HepG2 (cell line): ENCODE measurements around the gene CIART. TPM values are rescaled to one million over a fixed set of nuclear protein-coding genes. Genes with fewer than 3 reads are reported as not detected.

Experiments
- CBX5 ChIP-seq: sonication (generic); formaldehyde crosslinking; IDR thresholded peaks from 2 replicates; pipeline ENCODE4 v1.4.0; 2020; ENCODE audit warnings: missing genetic modification reagents, borderline replicate concordance
- CENPX ChIP-seq: sonication (generic); formaldehyde crosslinking; IDR thresholded peaks from 2 replicates; pipeline ENCODE4 v1.9.0; 2021; ENCODE audit warnings: mild to moderate bottlenecking, missing genetic modification reagents, moderate library complexity
- FOXJ3 ChIP-seq: sonication (generic); formaldehyde crosslinking; IDR thresholded peaks from 2 replicates; pipeline ENCODE4 v1.4.0; 2020; ENCODE audit warnings: missing genetic modification reagents, mild to moderate bottlenecking, borderline replicate concordance
- HOXA5 ChIP-seq: sonication (generic); formaldehyde crosslinking; IDR thresholded peaks from 2 replicates; pipeline ENCODE4 v1.4.0; 2020; ENCODE audit warnings: missing genetic modification reagents
- NFE2L2 ChIP-seq: fragments of 150-350 bp; IDR thresholded peaks from 2 replicates; pipeline ENCODE4 v1.6.1; 2014; ENCODE audit warnings: low read length
- SOX6 ChIP-seq, 2 experiments: fragments of 450-650 bp in 1 of 2; sonication (generic) in 1 of 2; formaldehyde crosslinking in 1 of 2; IDR thresholded peaks; 2 replicates each; pipeline versions ENCODE4 v1.4.0 to v1.6.1; 2017 to 2020; ENCODE audit warnings: antibody characterized with exemption in 1 of 2, mild to moderate bottlenecking in 1 of 2, missing genetic modification reagents in 1 of 2
- ZBTB7A ChIP-seq: sonication (generic); formaldehyde crosslinking; IDR thresholded peaks from 2 replicates; pipeline ENCODE4 v1.8.0; 2022; ENCODE audit warnings: mild to moderate bottlenecking, missing genetic modification reagents
- ZNF564 ChIP-seq: sonication (generic); formaldehyde crosslinking; IDR thresholded peaks from 2 replicates; pipeline ENCODE4 v1.8.1; 2023; ENCODE audit warnings: mild to moderate bottlenecking, missing genetic modification reagents
- ZNF7 ChIP-seq: IDR thresholded peaks from 2 replicates; pipeline ENCODE4 v1.6.1; 2016; ENCODE audit warnings: missing biosample characterization, missing genetic modification reagents
- ZNF775 ChIP-seq: sonication (generic); formaldehyde crosslinking; IDR thresholded peaks from 2 replicates; pipeline ENCODE4 v1.4.0; 2020; ENCODE audit warnings: missing genetic modification reagents, mild to moderate bottlenecking, moderate library complexity, borderline replicate concordance
- ZNF790 ChIP-seq: sonication (generic); formaldehyde crosslinking; IDR thresholded peaks from 2 replicates; pipeline ENCODE4 v1.8.0; 2022; ENCODE audit warnings: missing genetic modification reagents, mild to moderate bottlenecking, borderline replicate concordance
- ZNF891 ChIP-seq: sonication (generic); formaldehyde crosslinking; IDR thresholded peaks from 2 replicates; pipeline ENCODE4 v1.5.0; 2020; ENCODE audit warnings: mild to moderate bottlenecking, missing genetic modification reagents
- ZSCAN20 ChIP-seq: sonication (generic); formaldehyde crosslinking; IDR thresholded peaks from 2 replicates; pipeline ENCODE4 v1.4.0; 2020; ENCODE audit warnings: missing genetic modification reagents, mild to moderate bottlenecking, borderline replicate concordance
- polyA plus RNA-seq, 8 experiments: library from polyadenylated mRNA; depleted of rRNA in 3 of 8; stranded (reverse) in 7 of 8; unstranded in 1 of 8; fragments of >200 nt; fragmentation: Illumina TruSeq in 4 of 8; extraction: Trizol in 4 of 8; gene quantifications; 2 replicates each; pipeline versions ENCODE4 v1.2.1 to v1.2.3, GENCODE V29; 2011 to 2016; ENCODE audit warnings: low read depth in 4 of 8, missing spikeins in 1 of 8, mixed read lengths in 1 of 8; ENCODE audit not compliant: insufficient read depth in 1 of 8
- total RNA-seq, 5 experiments: library from RNA; depleted of rRNA; stranded (reverse); fragments of >200 nt; fragmentation: Illumina TruSeq; extraction: Trizol; gene quantifications; 2 replicates each; pipeline ENCODE4 v1.2.3, GENCODE V29; 2016; ENCODE audit warnings: low read depth in 1 of 5
- TF ChIP-seq, protein P1 (sequence below): sonication (generic); formaldehyde crosslinking; IDR thresholded peaks from 2 replicates; pipeline ENCODE4 v1.4.0; 2020; ENCODE audit warnings: missing genetic modification reagents
- TF ChIP-seq, protein P2 (sequence below): sonication (generic); formaldehyde crosslinking; IDR thresholded peaks from 2 replicates; pipeline ENCODE4 v1.5.0; 2020; ENCODE audit warnings: missing genetic modification reagents
- TF ChIP-seq, protein P3 (sequence below): sonication (generic); formaldehyde crosslinking; IDR thresholded peaks from 2 replicates; pipeline ENCODE4 v1.4.0; 2020; ENCODE audit warnings: missing genetic modification reagents, borderline replicate concordance
- TF ChIP-seq, protein P4 (sequence below): sonication (generic); formaldehyde crosslinking; IDR thresholded peaks from 2 replicates; pipeline ENCODE4 v1.4.0; 2020; ENCODE audit warnings: low read depth, mild to moderate bottlenecking, missing genetic modification reagents
- TF ChIP-seq, protein P5 (sequence below): IDR thresholded peaks from 2 replicates; pipeline ENCODE4 v1.6.1; 2012; ENCODE audit warnings: low read length, improper control_type of control experiment

CIART gene
- total and polyA plus RNA-seq, 2 of the 13 experiments (the other 11 are each of a cell fraction or from before 2014, with no cell fraction given): 0.58 TPM; not detected in 1

DNA sequence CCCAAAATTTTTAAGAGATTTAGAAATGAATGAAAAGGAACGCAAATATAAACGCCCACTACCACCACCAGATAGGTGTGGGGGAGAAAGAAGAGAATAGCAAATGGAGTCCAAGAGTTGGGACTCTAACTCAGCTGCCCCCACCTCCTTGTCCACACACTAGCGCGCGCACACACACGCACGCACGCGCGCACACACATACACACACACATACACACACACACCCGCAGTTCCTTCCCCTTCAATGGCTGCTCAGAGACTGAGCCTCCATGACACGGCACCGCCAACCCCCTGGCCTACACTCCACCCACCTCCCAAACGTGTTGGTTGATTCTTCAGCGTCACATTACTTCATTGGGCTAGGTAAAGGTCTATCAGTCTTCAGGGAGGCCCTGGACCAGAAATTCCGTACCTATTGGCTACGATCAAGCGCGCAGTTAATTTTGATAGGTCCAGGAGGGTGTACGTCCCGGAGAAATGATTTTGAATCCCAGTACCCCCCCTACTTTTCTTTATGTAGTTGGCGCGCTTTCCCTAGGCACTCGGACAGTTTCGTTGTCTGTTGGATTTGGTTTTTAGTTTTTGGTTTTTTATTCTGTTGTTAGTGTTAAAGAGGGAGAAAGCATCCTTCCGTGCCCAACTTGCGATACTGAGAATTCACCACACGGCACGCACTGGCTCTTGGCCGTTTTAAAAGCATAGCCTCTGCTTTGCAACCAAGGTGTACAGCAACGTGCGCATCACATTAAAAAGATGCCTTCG lies 46.3 kb upstream of the CIART start, which contains the start of gene ANP32E (continued):
- TF ChIP-seq, protein P1, sequence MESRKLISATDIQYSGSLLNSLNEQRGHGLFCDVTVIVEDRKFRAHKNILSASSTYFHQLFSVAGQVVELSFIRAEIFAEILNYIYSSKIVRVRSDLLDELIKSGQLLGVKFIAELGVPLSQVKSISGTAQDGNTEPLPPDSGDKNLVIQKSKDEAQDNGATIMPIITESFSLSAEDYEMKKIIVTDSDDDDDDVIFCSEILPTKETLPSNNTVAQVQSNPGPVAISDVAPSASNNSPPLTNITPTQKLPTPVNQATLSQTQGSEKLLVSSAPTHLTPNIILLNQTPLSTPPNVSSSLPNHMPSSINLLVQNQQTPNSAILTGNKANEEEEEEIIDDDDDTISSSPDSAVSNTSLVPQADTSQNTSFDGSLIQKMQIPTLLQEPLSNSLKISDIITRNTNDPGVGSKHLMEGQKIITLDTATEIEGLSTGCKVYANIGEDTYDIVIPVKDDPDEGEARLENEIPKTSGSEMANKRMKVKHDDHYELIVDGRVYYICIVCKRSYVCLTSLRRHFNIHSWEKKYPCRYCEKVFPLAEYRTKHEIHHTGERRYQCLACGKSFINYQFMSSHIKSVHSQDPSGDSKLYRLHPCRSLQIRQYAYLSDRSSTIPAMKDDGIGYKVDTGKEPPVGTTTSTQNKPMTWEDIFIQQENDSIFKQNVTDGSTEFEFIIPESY (CRISPR knock-in tag): peak; percentile 36; the same call in 1 of the 2 replicates
- peak; percentile 56; the same call in 1 of the 2 replicates for TF ChIP-seq ZNF891 (CRISPR knock-in tag)
- TF ChIP-seq, protein P2, sequence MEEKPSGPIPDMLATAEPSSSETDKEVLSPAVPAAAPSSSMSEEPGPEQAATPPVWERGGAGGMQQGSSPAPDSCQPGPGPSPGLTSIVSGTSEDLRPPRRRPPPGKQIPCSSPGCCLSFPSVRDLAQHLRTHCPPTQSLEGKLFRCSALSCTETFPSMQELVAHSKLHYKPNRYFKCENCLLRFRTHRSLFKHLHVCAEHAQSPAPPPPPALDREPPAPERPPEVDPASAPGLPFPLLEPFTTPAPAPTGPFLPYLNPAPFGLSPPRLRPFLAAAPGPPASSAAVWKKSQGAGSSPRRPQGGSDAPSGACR (CRISPR knock-in tag): peak; percentile 86; the same call in 1 of the 2 replicates
- TF ChIP-seq, protein P3, sequence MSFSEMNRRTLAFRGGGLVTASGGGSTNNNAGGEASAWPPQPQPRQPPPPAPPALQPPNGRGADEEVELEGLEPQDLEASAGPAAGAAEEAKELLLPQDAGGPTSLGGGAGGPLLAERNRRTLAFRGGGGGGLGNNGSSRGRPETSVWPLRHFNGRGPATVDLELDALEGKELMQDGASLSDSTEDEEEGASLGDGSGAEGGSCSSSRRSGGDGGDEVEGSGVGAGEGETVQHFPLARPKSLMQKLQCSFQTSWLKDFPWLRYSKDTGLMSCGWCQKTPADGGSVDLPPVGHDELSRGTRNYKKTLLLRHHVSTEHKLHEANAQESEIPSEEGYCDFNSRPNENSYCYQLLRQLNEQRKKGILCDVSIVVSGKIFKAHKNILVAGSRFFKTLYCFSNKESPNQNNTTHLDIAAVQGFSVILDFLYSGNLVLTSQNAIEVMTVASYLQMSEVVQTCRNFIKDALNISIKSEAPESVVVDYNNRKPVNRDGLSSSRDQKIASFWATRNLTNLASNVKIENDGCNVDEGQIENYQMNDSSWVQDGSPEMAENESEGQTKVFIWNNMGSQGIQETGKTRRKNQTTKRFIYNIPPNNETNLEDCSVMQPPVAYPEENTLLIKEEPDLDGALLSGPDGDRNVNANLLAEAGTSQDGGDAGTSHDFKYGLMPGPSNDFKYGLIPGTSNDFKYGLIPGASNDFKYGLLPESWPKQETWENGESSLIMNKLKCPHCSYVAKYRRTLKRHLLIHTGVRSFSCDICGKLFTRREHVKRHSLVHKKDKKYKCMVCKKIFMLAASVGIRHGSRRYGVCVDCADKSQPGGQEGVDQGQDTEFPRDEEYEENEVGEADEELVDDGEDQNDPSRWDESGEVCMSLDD (CRISPR knock-in tag): no peak; the same call in 1 of the 2 replicates
- TF ChIP-seq ZNF564 (CRISPR knock-in tag): peak; percentile 79; the same call in 1 of the 2 replicates
- TF ChIP-seq ZSCAN20 (CRISPR knock-in tag): no peak
- TF ChIP-seq NFE2L2: no peak
- TF ChIP-seq, protein P4, sequence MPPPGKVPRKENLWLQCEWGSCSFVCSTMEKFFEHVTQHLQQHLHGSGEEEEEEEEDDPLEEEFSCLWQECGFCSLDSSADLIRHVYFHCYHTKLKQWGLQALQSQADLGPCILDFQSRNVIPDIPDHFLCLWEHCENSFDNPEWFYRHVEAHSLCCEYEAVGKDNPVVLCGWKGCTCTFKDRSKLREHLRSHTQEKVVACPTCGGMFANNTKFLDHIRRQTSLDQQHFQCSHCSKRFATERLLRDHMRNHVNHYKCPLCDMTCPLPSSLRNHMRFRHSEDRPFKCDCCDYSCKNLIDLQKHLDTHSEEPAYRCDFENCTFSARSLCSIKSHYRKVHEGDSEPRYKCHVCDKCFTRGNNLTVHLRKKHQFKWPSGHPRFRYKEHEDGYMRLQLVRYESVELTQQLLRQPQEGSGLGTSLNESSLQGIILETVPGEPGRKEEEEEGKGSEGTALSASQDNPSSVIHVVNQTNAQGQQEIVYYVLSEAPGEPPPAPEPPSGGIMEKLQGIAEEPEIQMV (CRISPR knock-in tag): peak; percentile 76
- TF ChIP-seq CENPX (CRISPR knock-in tag): no peak
- TF ChIP-seq CBX5 (CRISPR knock-in tag): peak; percentile 54; the same call in 1 of the 2 replicates
- TF ChIP-seq HOXA5: peak; percentile 83; the same call in 1 of the 2 replicates
- TF ChIP-seq FOXJ3 (CRISPR knock-in tag): no peak
- TF ChIP-seq, protein P5, sequence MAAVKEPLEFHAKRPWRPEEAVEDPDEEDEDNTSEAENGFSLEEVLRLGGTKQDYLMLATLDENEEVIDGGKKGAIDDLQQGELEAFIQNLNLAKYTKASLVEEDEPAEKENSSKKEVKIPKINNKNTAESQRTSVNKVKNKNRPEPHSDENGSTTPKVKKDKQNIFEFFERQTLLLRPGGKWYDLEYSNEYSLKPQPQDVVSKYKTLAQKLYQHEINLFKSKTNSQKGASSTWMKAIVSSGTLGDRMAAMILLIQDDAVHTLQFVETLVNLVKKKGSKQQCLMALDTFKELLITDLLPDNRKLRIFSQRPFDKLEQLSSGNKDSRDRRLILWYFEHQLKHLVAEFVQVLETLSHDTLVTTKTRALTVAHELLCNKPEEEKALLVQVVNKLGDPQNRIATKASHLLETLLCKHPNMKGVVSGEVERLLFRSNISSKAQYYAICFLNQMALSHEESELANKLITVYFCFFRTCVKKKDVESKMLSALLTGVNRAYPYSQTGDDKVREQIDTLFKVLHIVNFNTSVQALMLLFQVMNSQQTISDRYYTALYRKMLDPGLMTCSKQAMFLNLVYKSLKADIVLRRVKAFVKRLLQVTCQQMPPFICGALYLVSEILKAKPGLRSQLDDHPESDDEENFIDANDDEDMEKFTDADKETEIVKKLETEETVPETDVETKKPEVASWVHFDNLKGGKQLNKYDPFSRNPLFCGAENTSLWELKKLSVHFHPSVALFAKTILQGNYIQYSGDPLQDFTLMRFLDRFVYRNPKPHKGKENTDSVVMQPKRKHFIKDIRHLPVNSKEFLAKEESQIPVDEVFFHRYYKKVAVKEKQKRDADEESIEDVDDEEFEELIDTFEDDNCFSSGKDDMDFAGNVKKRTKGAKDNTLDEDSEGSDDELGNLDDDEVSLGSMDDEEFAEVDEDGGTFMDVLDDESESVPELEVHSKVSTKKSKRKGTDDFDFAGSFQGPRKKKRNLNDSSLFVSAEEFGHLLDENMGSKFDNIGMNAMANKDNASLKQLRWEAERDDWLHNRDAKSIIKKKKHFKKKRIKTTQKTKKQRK: peak; percentile 86
- no peak for TF ChIP-seq SOX6 (IDR thresholded peaks at IDR 0.05)
- peak; percentile 70 for TF ChIP-seq SOX6 (CRISPR knock-in tag; IDR thresholded peaks at IDR 0.05)
- peak; percentile 59; the same call in 1 of the 2 replicates for TF ChIP-seq ZBTB7A
- TF ChIP-seq ZNF7 (CRISPR knock-in tag): no peak
- no peak for TF ChIP-seq ZNF775 (CRISPR knock-in tag)
- peak; percentile 46; the same call in 1 of the 2 replicates for TF ChIP-seq ZNF790 (CRISPR knock-in tag)
